ENCODE measurements around the gene RIMKLA.

DNA sequence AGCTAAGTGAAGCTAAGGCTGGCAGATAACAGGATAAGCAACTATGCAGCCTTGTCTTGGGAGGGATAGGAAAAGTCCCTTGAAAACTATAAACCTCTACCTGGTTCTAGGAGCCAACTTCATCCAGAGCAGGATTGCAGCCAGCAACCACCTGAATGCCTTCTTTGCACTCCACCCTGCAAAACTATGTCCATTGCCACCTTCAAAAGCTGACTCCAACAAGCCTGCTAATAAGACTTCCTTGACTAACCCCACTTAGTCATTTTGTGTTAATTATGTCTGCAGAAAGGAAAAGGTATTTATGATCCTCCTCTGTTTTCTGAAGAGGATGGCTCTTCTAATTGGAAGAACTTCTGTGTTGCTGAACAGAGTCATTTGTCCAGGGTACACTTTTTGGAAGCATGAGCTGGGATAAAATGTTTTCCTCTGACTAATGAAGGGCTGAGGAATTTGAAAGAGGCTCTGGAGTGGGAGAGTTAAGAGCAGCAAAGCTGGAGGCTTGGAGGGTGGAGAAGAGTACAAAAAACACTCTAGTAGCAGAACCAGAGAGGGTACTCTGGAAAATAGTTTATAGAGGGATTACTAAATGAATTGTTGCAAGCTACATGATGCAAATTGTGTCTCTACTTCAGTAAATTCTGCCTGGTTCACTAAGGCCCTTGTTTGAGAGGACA lies 9.6 kb upstream of the RIMKLA start:
- TF ChIP-seq CTCF (IDR thresholded peaks at IDR 0.05; ENCODE audit: extremely low read depth in 1 of 2, insufficient read depth in 1 of 2, low read depth in 1 of 2, low read length in 2 of 2) = no peak
- no peak for TF ChIP-seq POLR2A (IDR thresholded peaks at IDR 0.05; ENCODE audit: low read depth, low read length)
- no peak for TF ChIP-seq POLR2AphosphoS5 (IDR thresholded peaks at IDR 0.05; ENCODE audit: insufficient read depth, low read depth, low read length)
- no peak for TF ChIP-seq MYC (IDR thresholded peaks at IDR 0.05; ENCODE audit: low read depth, low read length)
- no peak for TF ChIP-seq EZH2 (IDR thresholded peaks at IDR 0.05; ENCODE audit: borderline replicate concordance, low read depth, low read length, severe bottlenecking)
